ENCODE measurements around the gene HHAT.

Gene HHAT

DNA sequence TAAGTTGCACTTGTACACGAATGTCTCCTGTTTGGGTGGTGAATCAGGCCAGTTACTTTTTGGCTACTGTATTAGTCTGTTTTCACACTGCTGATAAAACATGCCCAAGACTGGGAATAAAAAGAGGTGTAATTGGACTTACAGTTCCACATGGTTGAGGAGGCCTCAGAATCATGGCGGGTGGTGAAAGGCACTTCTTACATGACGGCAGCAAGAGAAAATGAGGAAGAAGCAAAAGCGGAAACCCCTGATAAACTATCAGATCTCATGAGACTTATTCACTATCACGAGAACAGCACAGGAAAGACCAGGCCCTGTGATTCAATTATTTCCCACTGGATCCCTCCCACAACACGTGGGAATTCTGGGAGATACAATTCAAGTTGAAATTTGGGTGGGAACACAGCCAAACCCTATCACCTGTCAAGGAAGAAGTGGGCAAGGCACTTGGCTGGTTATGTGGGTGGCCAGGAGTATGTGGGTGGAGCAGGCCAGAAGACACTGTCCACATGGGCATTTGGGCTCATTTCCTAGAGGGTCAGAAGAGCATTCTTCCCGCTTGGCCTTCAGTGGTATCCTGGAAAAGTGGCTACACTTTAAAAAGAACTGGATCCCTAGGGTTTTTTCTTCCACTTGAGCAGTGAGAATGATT lies 228.8 kb downstream of the HHAT start:
- DNase-seq, result no peak

DNA sequence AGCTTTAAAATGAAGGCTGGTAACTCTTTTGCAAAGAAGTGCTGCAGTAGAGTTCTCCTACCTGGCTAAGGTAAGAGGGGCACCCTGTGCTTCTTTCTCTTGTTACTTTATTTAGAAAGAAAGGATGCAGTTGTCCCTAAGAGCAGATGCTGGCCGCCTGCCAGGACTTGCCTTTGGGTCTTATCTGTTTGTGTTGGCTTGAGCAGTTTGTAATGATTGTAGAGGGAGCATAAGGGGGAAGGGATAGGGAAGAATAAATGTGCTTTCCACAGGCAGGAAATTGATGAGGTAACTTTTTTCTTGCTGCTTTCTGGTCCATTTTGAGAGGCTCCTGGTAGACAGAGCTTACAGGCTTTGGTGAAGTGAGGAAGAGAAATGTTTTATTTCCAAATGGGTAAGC lies 229.6 kb downstream of the HHAT start:
- peak; percentile 47 for DNase-seq

DNA sequence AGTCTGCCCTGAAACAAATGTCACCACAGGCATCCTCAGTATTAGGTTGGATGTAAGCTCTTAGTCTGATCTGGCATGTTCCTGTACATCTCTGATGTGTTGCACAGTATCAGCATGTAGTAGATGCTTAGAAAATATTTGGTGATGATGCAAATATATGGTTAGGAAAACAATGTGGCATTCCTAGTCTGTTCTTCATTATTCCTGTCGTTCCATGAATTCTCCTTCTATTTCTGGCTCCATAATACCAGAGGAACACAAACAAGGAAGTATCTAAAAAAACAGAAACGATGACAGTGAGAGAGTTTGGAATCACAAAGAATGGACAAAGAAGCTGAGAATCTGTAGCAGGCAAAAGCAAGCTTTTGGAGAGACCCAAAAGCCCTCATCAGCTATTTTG lies 236.6 kb downstream of the HHAT start:
- no peak for DNase-seq

DNA sequence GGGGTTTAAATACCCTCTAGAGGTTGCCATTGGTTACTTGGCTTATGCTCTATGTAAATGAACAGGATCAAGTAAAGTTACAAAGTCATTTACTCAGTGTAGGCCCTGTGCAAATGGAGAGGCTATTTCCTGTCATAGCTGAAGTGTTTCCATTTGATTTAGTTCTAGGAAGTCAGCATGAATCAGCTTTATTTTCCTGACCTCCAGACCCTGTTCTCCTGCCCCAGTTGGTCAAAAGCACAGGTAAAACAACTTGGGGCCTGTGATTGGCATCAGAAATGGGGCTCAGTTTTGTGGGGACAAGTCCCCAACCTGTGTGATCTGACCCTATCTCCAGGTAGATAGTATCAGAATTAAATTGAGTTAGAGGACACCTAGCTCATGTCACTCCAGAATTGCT lies 239.9 kb downstream of the HHAT start:
- no peak for DNase-seq

DNA sequence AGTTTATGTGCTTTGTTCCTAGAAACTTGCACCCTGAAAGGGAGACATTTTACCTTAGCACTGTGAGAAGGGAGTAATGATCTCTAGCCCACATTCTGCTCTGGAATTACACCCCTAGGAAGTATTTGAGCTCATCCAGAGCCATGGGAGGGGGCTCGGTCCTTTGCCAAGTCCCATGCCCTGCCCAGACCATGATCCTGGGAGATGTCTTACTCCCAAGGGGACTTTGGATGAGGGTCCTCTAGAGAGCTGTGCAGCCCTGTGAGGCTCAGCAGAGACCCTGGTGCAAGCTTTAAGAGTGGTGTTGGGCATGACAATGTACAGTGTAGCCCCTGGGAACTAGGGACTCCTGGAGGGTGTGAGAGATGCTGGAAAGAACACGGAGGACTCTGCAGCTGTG lies 241.4 kb downstream of the HHAT start:
- no peak for DNase-seq

DNA sequence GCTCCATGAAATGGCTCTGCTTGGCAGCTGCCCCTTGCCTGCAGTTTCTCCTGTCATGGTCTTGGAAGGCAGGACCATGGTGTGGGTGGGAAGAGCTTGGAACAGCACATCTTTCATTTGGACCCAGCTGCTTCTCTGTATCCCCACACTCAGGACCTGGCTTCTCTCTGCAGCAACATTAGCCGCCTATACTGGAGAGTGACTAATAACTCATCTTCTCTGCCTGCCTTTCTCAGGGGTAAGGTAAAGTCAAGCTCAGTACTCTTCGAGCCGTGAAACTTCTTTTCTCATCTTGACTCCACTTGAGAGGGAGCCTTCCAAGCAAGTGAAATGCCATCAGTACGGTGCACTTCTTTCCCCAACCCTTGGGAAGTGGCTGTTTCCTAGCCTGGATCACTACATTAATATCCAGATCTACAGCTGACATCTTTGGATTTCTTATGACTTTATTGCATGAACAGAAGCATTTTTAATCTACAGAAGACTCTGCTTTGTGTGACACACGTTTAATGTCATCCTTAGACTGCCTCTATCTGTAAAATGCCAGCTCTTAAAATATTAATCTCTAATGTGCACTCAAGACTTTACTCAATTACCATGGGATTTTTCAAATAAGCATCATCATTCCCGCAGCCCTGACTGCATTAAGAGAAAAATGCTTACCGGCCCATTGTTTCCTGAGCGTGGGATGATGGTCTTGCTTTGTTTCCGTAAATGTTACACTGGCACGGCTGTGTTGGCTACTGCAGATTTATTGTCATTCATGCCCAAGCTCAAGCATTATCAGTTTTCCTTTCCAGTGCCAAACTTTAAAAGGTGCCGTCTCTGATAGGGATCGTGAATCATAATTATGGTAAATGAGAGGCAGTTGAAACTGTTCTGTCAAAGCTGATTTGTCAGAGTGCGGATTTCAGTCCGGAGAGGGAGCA lies 242.9 kb downstream of the HHAT start:
- DNase-seq, result no peak

DNA sequence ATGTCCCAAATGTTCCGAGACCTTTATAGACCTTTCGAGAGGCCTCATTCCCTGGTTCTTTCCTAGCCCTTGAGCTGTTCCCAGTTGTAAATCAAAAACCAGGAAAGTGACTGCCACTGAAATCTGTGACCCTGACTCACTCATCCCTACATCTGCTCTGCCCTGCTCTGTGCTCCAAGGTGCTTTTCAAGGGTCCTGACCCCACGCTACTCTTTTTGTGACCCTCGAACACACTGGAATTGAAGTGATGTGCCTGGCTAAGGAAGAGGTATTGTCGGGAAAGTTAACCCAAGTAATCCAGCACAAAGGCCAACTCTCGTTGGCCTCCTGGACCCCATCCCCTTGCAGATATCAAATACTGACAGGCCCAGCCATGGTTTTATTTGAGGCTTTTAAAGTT lies 244.4 kb downstream of the HHAT start:
- no peak for DNase-seq

DNA sequence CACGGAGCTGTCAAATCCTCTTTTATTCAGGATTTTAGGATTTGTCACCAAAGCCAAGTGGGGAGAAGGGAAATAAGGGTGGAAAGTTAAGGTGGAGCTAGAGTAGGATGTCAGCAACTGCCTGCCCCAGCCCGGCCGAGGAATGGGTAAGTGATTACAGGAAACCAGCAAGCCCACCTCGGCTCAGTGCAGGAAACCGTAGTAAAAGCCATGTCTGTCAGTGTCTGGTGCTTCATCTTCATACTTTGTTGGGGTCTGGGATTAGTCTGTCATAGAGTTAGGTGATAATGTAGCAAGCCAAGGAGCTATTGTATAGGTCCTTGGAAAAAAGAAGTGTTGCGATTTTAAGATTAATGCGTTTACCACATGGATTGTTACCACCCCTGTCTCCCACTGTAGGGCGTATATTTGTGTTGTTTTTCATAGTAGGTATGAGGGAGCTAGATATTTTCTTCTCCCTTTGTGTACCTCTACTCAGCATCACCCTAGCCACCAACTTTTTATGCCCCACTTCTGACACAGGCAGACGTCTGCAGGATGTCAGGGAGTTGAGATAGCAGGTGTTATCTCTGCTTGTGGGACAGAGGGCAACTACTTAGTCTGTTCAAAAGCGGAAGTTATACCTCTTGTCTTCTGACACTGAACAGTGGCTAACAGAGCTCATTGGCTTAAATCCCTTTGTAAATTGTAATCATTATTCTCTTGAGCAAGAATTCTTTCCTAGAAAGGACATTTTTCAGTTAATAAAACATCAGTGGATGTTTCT lies 253.7 kb downstream of the HHAT start:
- DNase-seq, result no peak

DNA sequence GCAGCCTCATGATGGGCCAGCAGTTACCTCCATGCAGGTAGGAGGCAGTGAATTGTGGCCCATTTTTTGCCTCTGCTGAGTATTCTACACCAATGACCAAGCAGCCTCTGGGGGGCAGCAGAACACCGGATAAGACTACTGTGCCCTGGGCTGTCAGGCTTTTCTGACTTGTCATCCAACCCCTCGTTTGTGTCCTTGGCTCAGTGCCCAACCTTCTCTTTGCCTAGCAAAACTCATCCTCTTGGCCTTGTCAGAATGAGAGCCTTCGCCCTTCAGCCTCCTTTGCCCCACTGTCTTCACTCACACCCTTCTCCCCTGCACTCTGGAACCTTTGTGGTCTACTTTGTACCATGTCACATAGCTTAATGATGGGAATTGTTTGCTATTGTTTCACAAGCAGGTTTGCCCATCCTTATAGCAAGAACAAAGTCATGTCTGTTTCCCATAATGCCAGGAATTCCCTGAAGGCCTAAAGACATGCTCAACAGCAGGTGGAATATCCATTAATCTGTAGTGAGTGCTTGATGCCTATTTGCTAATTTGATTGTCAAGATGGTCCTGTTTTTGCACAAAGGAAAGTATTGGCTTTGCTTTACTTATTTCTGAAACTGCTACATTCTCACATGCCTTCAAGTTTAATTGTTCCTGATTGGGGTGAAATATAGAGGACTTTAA lies 255.9 kb downstream of the HHAT start:
- peak; percentile 82 for DNase-seq

DNA sequence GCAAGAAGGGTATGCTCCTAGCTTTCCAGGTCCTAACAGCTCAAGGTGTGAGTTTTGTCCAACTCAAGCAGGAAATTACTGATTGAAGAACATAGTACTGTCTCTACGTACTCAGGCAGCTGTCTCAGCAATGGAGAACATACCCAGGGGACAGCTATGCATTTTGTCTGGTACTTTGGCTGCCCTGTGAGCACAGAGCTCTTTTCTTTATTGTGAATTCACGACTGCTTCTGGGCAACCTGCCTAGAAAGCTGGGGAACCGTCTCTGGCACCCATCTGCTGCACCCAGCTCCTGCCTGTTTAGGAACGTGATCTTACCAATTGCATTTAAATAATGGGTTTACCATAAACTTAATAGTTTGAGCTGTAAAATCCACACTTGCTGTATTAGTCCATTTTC lies 258.1 kb downstream of the HHAT start:
- no peak for DNase-seq

DNA sequence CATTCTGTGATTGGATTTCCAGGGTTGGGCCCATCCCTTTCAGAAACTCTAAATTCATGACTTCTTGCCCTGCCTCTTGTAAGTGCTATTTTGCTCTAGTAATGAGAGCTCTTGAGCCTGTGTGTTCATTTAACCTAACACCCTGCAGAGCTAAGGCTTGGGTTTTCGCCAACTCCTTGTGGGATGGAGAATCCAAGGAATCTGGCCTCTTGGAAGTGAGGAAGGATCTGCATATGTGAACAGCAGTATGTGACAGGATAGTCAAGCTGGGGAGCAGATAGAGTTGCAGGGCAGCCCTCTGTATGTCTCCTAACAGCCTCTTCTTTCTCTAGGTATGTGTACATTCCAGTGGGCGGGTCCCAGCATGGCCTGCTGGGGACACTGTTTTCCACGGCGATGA lies 258.9 kb downstream of the HHAT start:
- no peak for DNase-seq

DNA sequence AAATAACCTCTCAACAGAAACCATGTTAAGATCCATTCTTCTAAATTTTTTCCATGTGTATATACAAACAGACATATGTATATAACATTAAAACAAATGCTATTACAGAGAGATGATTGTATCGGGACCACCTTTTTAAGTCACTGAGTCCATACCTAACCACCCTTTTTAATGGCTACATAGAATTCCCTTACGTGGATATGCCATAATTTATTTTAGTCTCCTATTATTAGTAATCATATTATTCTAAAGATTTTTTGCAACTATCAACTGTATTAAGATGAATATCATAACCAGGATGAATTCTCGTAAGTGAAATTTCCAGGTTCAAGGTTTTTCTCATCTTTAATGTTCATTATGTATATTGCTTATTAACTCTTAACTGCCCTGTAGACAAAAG lies 259.7 kb downstream of the HHAT start:
- DNase-seq, result no peak

DNA sequence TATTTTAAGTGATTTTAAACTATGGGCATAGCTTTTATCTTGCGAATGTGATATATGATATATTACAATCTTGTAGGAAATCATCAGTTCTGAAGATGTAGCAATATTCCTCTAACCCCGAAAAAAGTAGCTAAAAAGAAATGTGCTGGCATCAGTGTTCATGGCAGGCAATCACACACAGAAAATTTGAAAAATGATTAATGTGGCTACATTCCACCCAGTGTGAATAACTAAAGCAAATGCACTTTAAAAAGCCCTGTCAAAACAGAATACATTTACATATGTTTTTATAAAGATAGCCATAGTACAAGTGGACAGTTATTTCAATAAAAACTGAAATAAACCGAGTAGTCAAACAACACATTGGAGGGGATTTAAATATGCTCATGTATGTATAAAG lies 260.2 kb downstream of the HHAT start:
- DNase-seq, result no peak

DNA sequence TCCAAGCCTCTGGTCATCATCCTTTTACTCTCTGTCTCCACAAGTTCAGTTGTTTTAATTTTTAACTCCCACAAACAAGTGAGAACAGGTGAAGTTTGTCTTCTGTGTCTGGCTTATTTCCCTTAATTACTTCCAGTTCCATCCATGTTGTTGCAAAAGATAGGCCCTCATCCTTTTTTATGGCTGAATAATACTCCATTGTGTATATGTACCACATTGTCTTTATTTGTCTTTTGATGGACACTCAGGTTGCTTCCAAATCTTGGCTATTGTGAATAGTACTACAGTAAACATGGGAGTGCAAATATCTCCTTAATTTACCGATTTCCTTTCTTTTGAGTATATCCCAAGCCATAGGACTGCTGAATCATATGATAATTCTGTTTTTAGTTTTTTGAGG lies 262.5 kb downstream of the HHAT start:
- DNase-seq, result no peak

DNA sequence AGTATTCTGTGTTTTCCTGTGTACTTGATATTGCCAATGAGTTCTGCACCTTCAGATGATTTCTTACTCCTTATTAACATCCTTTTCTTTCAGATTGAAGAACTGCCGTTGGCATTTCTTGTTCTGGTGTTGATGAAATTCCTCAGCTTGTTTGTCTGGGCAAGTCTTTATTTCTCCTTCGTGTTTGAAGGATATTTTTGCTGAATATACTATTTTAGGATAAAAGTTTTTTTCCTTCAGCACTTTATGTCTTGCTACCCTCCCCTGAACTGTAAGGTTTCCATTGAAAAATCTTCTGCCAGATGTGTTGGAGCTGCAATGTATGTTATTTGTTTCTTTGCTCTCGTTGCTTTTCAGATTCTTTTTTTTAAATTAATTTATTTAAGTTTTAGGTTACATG lies 265.9 kb downstream of the HHAT start:
- no peak for DNase-seq

DNA sequence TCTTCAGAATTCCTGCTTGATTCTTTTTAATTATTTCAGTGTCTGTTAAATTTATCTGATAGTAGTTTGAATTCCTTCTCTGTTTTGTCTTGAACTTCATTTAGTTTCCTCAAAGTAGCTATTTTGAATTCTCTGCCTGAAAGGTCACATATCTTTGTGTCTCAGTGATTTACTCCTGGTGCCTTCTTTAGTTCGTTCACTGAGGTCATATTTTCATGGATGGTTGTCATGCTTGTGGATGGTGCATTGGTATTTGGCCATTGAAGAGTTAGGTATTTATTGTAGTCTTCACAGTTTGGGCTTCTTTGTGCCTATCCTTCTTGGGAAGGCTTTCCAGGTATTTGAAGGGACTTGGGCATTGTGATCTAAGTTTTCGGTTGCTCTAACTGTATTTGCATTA lies 267.9 kb downstream of the HHAT start:
- DNase-seq, result no peak

DNA sequence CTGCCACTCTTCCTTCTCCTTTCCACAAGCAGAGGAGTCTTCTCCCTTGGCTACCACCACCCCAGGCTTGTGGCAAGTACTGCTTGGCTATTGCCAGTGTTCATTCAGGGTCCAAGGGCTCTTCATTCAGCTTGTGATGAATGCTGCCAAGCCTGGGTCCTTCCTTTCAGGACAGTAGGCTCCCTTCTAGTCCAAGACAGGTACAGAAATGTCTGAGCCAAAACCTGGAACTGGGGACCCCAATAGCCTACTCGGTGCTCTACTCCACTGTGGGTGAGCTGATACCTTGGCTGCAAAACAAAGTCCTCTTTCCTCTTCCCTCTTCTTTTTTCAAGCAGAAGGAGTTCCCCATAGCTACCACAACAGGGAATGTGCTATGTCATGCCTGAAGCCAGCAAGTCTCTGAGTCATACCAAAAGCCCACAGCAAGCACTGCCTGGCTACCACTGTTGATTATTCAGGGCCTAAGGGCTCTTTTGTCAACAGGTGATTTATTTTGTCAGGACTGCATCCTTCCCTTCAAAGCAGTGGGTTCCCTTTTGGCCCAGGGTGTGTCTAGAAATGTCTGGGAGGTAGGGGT lies 268.9 kb downstream of the HHAT start:
- no peak for DNase-seq

DNA sequence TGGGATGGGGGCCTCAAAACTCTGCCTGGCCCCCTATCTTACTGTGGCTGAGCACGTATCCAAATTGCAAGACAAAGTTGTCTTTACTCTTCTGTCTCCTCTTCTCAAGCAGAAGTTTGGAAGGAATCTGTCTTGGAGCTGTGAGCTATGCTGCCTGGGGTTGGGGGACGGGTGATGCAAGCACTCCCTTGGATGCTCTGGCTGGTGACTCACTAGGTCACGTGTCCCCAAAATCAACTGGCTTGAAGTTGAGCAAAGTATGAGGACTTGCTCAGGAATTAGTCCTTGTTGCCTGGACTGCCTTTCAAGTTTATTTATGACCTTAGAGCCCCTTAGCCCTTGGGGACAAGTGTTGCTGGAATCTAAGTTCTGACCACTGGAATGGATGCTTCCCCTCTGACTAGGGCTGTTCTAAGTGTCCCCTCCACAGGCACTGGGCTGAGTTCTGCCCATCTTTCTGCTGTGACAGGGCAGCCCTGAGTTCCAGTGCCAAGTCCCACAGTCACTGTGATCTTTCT lies 269.5 kb downstream of the HHAT start:
- no peak for DNase-seq

DNA sequence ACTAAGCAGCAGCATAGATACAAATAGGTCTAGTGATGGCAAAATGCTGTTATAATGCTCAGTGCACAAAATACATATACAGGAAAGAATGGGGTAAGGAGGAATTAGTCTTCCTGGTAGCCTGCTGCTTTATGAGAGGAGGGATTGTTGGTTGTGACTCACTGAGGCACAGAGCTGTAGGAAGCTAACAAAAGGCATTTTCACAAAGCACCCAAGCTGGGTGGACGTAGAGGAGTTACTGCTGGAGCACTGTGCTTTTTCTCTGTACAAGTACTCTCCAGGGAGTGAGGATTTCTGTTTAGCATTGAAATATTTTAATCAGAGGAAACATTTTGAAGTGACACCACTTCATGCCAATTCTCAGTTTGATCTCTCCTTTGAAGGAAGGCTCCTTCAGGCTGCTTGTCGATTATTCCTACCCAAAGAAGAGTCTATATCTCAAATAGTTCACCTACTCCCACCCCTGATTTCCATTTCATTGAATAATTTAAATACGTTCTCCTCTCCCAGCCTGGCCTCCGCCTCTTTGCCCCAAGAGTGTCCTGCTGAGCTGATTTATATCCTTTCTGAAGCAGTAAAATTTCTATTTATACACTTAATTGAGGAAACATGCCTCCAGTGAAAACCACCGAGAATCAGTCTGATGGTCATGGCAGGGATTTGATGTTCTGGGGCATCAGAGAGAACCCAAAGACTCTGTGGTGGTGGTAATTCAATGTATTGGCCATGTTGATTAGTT lies 271.9 kb downstream of the HHAT start:
- DNase-seq, result no peak

DNA sequence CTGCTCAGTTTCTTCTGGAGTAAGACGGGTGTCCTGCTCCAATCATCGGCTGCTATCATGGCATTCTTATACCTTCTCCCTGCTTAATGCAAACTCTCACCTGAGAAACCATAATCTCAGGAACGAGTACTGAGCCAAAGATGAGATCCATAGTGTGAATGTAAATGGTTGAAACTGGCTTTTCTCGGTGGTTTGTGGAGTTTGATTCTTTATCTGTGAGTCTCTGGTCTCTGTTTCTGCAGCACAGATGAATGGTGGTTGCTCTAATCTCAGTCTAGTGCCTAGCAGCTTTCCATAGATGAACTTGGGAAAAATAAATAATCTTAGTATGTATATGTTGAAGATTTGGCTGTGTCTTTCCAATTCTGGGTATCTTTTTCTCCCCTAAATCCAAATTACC lies 274.4 kb downstream of the HHAT start:
- DNase-seq, result no peak

DNA sequence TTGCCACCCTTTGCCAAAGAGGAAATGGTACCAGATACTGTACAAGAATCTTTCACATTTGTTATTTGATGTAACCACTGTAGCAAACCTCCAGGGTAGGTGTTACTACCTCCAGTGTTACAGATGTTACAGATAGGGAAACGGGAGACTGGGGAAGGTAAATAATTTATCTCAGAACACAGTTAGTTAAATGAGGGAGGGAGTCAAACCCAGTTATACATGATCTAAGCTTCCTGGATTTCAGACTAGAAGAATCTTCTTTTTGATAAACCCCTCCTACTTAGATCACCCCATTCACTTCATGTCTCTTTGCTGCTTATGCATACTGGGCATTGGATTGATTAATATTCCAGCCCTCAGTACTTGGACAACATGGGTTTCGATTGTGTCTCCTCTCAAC lies 276.4 kb downstream of the HHAT start:
- no peak for DNase-seq

DNA sequence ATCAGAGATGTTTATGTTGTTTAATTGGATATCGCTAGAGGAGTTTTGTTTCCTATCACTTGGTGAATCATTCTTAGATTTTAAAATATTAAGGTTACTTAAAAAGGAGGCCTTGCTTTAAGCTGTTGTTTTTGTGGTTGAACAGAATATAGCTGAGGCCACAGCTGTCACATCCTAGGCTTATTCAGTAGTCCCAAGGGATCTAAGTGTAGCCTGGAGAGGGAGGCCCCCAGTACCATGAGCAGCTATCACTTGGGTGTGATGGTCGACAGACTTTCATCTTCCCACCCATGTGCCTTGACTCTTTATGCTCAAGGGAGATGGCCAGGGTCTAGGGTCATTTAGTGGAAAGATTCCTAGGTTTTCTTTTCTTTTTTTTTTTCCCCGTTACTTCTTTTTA lies 278.7 kb downstream of the HHAT start:
- DNase-seq, result no peak

Data from NCI-H2029 treated with DMSO at 0.1 percent for 48 hours (cell line).